ENCODE data around the gene SET. TPM values are rescaled to one million over a fixed set of nuclear protein-coding genes. Genes with fewer than 3 reads are reported as not detected.
A peak's percentile ranks its signal among the peaks of the same experiment; 100 is the strongest.

Gene SET
- total and polyA plus RNA-seq, 2 of the 8 experiments (the other 6 are each of a cell fraction or from before 2014, with no cell fraction given) = 466 to 1,345 TPM

DNA sequence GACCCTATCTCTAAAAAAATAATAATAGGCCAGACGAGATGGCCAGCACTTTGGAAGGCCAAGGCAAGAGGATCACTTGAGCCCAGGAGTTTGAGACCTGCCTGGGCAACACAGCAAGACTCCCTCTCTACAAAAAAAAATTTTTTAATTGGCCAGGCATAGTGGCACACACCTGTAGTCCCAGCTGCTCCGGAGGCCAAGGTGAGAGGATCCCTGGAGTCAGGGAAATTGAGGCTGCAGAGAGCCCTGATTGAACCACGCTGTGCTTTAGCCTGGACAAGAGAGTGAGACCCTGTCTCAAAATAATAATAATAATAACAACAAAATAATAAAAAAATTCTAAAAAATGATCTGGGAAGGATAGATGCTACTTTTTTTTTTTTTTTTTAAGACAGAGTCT is 31.2 kb upstream of the SET start:
- DNase-seq (ENCODE audit: low read depth in 1 of 2, low spot score in 2 of 2) = no peak
- no peak overlapping the region for H2BK15ac ChIP-seq (ENCODE audit: low read length)
- H2BK120ac ChIP-seq (replicated peaks; ENCODE audit: low read depth, low read length) = no peak overlapping the region
- H4K20me1 ChIP-seq (replicated peaks in 1 of 2; ENCODE audit: control insufficient read depth in 1 of 2, insufficient read depth in 2 of 2, low read length in 2 of 2) = peaks cover 0 to 2% of the 10 kb centered on the region in 2 experiments
- no peak overlapping the region for H2BK20ac ChIP-seq (ENCODE audit: low read length)
- H3K79me1 ChIP-seq (ENCODE audit: low read depth, low read length) = no peaks in the 10 kb centered on the region; the same call in 1 of the 2 replicates
- no peak overlapping the region for H3K4me3 ChIP-seq (ENCODE audit: extremely low read depth in 1 of 4, insufficient read depth in 2 of 4, low read depth in 3 of 4, low read length in 4 of 4)
- no peak overlapping the region for H4K8ac ChIP-seq (ENCODE audit: extremely low read depth, insufficient read depth, low read length)
- ChIA-PET POLR2A (ENCODE audit: partially characterized antibody) (interaction anchor here (1.2 to 43.1 kb wide), 2 partner anchors 12 to 38 kb away, joined by 4 to 1197 read pairs; partner anchors contain the start of genes PKN3 and SET), CTCF (ENCODE audit: partially characterized antibody) (interaction anchor here (0.7 to 1.2 kb wide), 2 partner anchors 12 to 15 kb away, joined by 3 to 4 read pairs; no protein-coding TSS in a partner anchor)
- H3K4me1 ChIP-seq (replicated peaks in 1 of 4; ENCODE audit: control insufficient read depth in 3 of 4, insufficient read depth in 4 of 4, low read length in 3 of 4) = no peaks in the 10 kb centered on the region; a peak in 2 of 7 replicates
- FAIRE-seq = no peak
- no peaks in the 10 kb centered on the region for H3K79me2 ChIP-seq (ENCODE audit: control insufficient read depth in 1 of 2, insufficient read depth in 2 of 2, low read length in 2 of 2)
- H3K27ac ChIP-seq (ENCODE audit: low read depth, low read length) = no peak overlapping the region
- H2AFZ ChIP-seq (ENCODE audit: low read length) = no peak overlapping the region
- H3K27me3 ChIP-seq (replicated peaks in 1 of 4; ENCODE audit: control insufficient read depth in 3 of 4, extremely low read depth in 1 of 4, insufficient read depth in 3 of 4, low read length in 3 of 4) = no peaks in the 10 kb centered on the region
- H4K5ac ChIP-seq (ENCODE audit: insufficient read length, low read depth, low read length) = no peak overlapping the region
- H3K14ac ChIP-seq (ENCODE audit: insufficient read length) = no peak overlapping the region
- peaks cover 0 to 9% (median 0%) of the 10 kb centered on the region in 4 experiments; a peak in 1 of 8 replicates for H3K36me3 ChIP-seq (ENCODE audit: control insufficient read depth in 2 of 4, insufficient read depth in 4 of 4, low read length in 3 of 4)
- H3K4ac ChIP-seq (replicated peaks; ENCODE audit: insufficient read length, low read depth, low read length) = no peak overlapping the region
- H3K9me3 ChIP-seq (ENCODE audit: insufficient read depth in 2 of 2, low read depth in 1 of 2, low read length in 1 of 2) = no peaks in the 10 kb centered on the region
- 92% methylated on average over 3 of the region's 3 CpGs; no CpG with 5 or more reads in 1 of the 2 experiments for WGBS, 2 experiments (ENCODE audit: extremely low coverage in 1 of 2, insufficient coverage in 1 of 2, insufficient read length in 1 of 2, insufficient replicate concordance in 2 of 2, low coverage in 1 of 2, low lambda C conversion rate in 2 of 2, missing lambda C conversion rate in 1 of 2)
- no peak overlapping the region for H4K91ac ChIP-seq (replicated peaks; ENCODE audit: insufficient read length, low read length)
- H3K18ac ChIP-seq (ENCODE audit: extremely low read depth, low read length) = no peak overlapping the region
- H3K4me2 ChIP-seq (ENCODE audit: insufficient read depth in 1 of 2, low read depth in 2 of 2, low read length in 2 of 2) = no peak overlapping the region; a peak in 1 of 4 replicates
- H2AK5ac ChIP-seq (ENCODE audit: low read depth, low read length) = no peak overlapping the region
- H3K23me2 ChIP-seq (ENCODE audit: low read depth, low read length) = peaks cover 4% of the 10 kb centered on the region; the same call in 1 of the 2 replicates
- no peak overlapping the region for H3K23ac ChIP-seq (ENCODE audit: insufficient read length)
- H2BK5ac ChIP-seq (ENCODE audit: low read depth, low read length) = no peak overlapping the region
- no peak overlapping the region for H3K56ac ChIP-seq (replicated peaks; ENCODE audit: insufficient read length, low read depth, low read length)
- 0 out of 4 replicates have a peak, but pooled peaks of 1 of the 2 experiments have one; percentile 14 for TF ChIP-seq HDAC2 (IDR thresholded peaks at IDR 0.05; ENCODE audit: borderline replicate concordance in 1 of 2, low read depth in 2 of 2, low read length in 2 of 2)
- TF ChIP-seq CHD1 (IDR thresholded peaks at IDR 0.05; ENCODE audit: low read depth, low read length) = no peak
- peak overlapping the region; percentile 90 for H2BK12ac ChIP-seq (ENCODE audit: low read depth, low read length)
- H3K9ac ChIP-seq (replicated peaks in 1 of 4; ENCODE audit: extremely low read depth in 1 of 4, low read depth in 3 of 4, low read length in 3 of 4) = no peak overlapping the region

Data from H1 (cell line).